ENCODE data around the gene LINC01488.

LINC01488 gene

GRCh38 chr11:69481393-69481844 is at the start of gene LINC01488:
LINC01488 (plus strand) TSS chr11:69481663.
- H3K27me3 ChIP-seq (ENCODE audit: insufficient read depth, insufficient read length): no peaks in the 10 kb centered on the region
- H3K9ac ChIP-seq (ENCODE audit: insufficient read length, low read depth): no peak within 1 kb of the TSS
- no peak for DNase-seq (ENCODE audit: low read depth, low spot score)
- no peaks in the 10 kb centered on the region for H3K36me3 ChIP-seq (ENCODE audit: insufficient read depth, insufficient read length, low read length)
- H3K4me3 ChIP-seq (ENCODE audit: insufficient read length, low read depth): no peak within 1 kb of the TSS
- H3K9me3 ChIP-seq (ENCODE audit: insufficient read depth, low read length): peaks cover 4% of the 10 kb centered on the region; the same call in 1 of the 2 replicates
- TF ChIP-seq SUZ12 (IDR thresholded peaks at IDR 0.05; ENCODE audit: extremely low read depth, insufficient read depth, insufficient read length): no peak
- TF ChIP-seq YY1 (IDR thresholded peaks at IDR 0.05; ENCODE audit: insufficient read depth, insufficient read length): no peak
- TF ChIP-seq ZNF274 (IDR thresholded peaks at IDR 0.05; ENCODE audit: low read depth, low read length): no peak
- peaks cover 24% of the 10 kb centered on the region for H3K4me1 ChIP-seq (ENCODE audit: insufficient read depth, insufficient read length)

GRCh38 chr11:69431893-69432738 is 49.3 kb upstream of the LINC01488 start:
- Histone ChIP-seq H3K9me3 (ENCODE audit: insufficient read depth, low read length) (no peaks in the 10 kb centered on the region), H3K27me3 (ENCODE audit: insufficient read depth, insufficient read length) (no peaks in the 10 kb centered on the region), H3K4me3 (ENCODE audit: insufficient read length, low read depth) (no peak overlapping the region), H3K9ac (ENCODE audit: insufficient read length, low read depth) (peak overlapping the region; percentile 21), H3K36me3 (ENCODE audit: insufficient read depth, insufficient read length, low read length) (no peaks in the 10 kb centered on the region), H3K4me1 (ENCODE audit: insufficient read depth, insufficient read length) (peaks cover 25% of the 10 kb centered on the region)
- no peak for DNase-seq (ENCODE audit: low read depth, low spot score)
- TF ChIP-seq ZNF274 (IDR thresholded peaks at IDR 0.05; ENCODE audit: low read depth, low read length) (no peak), YY1 (IDR thresholded peaks at IDR 0.05; ENCODE audit: insufficient read depth, insufficient read length) (no peak), SUZ12 (IDR thresholded peaks at IDR 0.05; ENCODE audit: extremely low read depth, insufficient read depth, insufficient read length) (no peak)

- no peak for DNase-seq (ENCODE audit: low read depth, low spot score)
- TF ChIP-seq ZNF274 (IDR thresholded peaks at IDR 0.05; ENCODE audit: low read depth, low read length): no peak
- TF ChIP-seq YY1 (IDR thresholded peaks at IDR 0.05; ENCODE audit: insufficient read depth, insufficient read length): no peak
- TF ChIP-seq SUZ12 (IDR thresholded peaks at IDR 0.05; ENCODE audit: extremely low read depth, insufficient read depth, insufficient read length): no peak
- no peaks in the 10 kb centered on the region for H3K27me3 ChIP-seq (ENCODE audit: insufficient read depth, insufficient read length)
- no peaks in the 10 kb centered on the region for H3K36me3 ChIP-seq (ENCODE audit: insufficient read depth, insufficient read length, low read length)
- no peak overlapping the region for H3K9ac ChIP-seq (ENCODE audit: insufficient read length, low read depth)
- H3K4me3 ChIP-seq (ENCODE audit: insufficient read length, low read depth): no peak overlapping the region
- peaks cover 31% of the 10 kb centered on the region for H3K4me1 ChIP-seq (ENCODE audit: insufficient read depth, insufficient read length)
- H3K9me3 ChIP-seq (ENCODE audit: insufficient read depth, low read length): no peaks in the 10 kb centered on the region
Measured at GRCh38 chr11:69433741-69434140, 47.7 kb upstream of the LINC01488 start.

GRCh38 chr11:69434471-69434931 is 47.0 kb upstream of the LINC01488 start:
- no peaks in the 10 kb centered on the region for H3K36me3 ChIP-seq (ENCODE audit: insufficient read depth, insufficient read length, low read length)
- H3K9ac ChIP-seq (ENCODE audit: insufficient read length, low read depth): peak overlapping the region; percentile 37
- TF ChIP-seq ZNF274 (IDR thresholded peaks at IDR 0.05; ENCODE audit: low read depth, low read length) (no peak), YY1 (IDR thresholded peaks at IDR 0.05; ENCODE audit: insufficient read depth, insufficient read length) (no peak)
- DNase-seq (ENCODE audit: low read depth, low spot score): peak; percentile 84
- H3K9me3 ChIP-seq (ENCODE audit: insufficient read depth, low read length): no peaks in the 10 kb centered on the region
- no peaks in the 10 kb centered on the region for H3K27me3 ChIP-seq (ENCODE audit: insufficient read depth, insufficient read length)
- peaks cover 30% of the 10 kb centered on the region for H3K4me1 ChIP-seq (ENCODE audit: insufficient read depth, insufficient read length)
- H3K4me3 ChIP-seq (ENCODE audit: insufficient read length, low read depth): no peak overlapping the region

- no peak for DNase-seq (ENCODE audit: low read depth, low spot score)
- Histone ChIP-seq H3K27me3 (ENCODE audit: insufficient read depth, insufficient read length) (no peaks in the 10 kb centered on the region), H3K4me1 (ENCODE audit: insufficient read depth, insufficient read length) (peaks cover 34% of the 10 kb centered on the region), H3K9me3 (ENCODE audit: insufficient read depth, low read length) (no peaks in the 10 kb centered on the region), H3K4me3 (ENCODE audit: insufficient read length, low read depth) (no peak overlapping the region), H3K9ac (ENCODE audit: insufficient read length, low read depth) (peak overlapping the region; percentile 37), H3K36me3 (ENCODE audit: insufficient read depth, insufficient read length, low read length) (no peaks in the 10 kb centered on the region)
- TF ChIP-seq SUZ12 (IDR thresholded peaks at IDR 0.05; ENCODE audit: extremely low read depth, insufficient read depth, insufficient read length) (no peak), YY1 (IDR thresholded peaks at IDR 0.05; ENCODE audit: insufficient read depth, insufficient read length) (no peak), ZNF274 (IDR thresholded peaks at IDR 0.05; ENCODE audit: low read depth, low read length) (no peak)
Measured at GRCh38 chr11:69435161-69435986, 46.1 kb upstream of the LINC01488 start.

- peaks cover 34% of the 10 kb centered on the region for H3K4me1 ChIP-seq (ENCODE audit: insufficient read depth, insufficient read length)
Measured at GRCh38 chr11:69436041-69436982, 45.2 kb upstream of the LINC01488 start.

More at GRCh38 chr11:69436041-69436982, 45.2 kb upstream of the LINC01488 start:
- peak overlapping the region; percentile 44 for H3K9ac ChIP-seq (ENCODE audit: insufficient read length, low read depth)
- H3K27me3 ChIP-seq (ENCODE audit: insufficient read depth, insufficient read length): no peaks in the 10 kb centered on the region
- no peaks in the 10 kb centered on the region for H3K9me3 ChIP-seq (ENCODE audit: insufficient read depth, low read length)
- no peak overlapping the region for H3K4me3 ChIP-seq (ENCODE audit: insufficient read length, low read depth)
- TF ChIP-seq YY1 (IDR thresholded peaks at IDR 0.05; ENCODE audit: insufficient read depth, insufficient read length) (no peak), ZNF274 (IDR thresholded peaks at IDR 0.05; ENCODE audit: low read depth, low read length) (no peak), SUZ12 (IDR thresholded peaks at IDR 0.05; ENCODE audit: extremely low read depth, insufficient read depth, insufficient read length) (no peak)
- no peak for DNase-seq (ENCODE audit: low read depth, low spot score)
- H3K36me3 ChIP-seq (ENCODE audit: insufficient read depth, insufficient read length, low read length): no peaks in the 10 kb centered on the region
